Activated T-helper 9 cell treated with anti-CD3 and anti-CD28 coated beads, Interleukin-2, amount 50 U/mL, for 16 hours (primary cell): ENCODE data around the gene MICALL1.

ENCODE experiments used
- DNase-seq: peaks from one replicate; pipeline ENCODE4 v3.0.0-alpha.2; 2020; ENCODE audit warnings: low read depth

The MICALL1 gene

GRCh38 chr22:37906364-37907008 is 389 bp downstream of the MICALL1 start:
- peak; percentile 12 for DNase-seq

- no peak for DNase-seq
These were observed 1.2 kb downstream of the MICALL1 start for GRCh38 chr22:37907036-37907954.

GRCh38 chr22:37909766-37910165 is 3.7 kb downstream of the MICALL1 start:
- DNase-seq: no peak

- DNase-seq: no peak
These were observed 5.0 kb downstream of the MICALL1 start for GRCh38 chr22:37910890-37911672.

- DNase-seq: no peak
These were observed 5.6 kb downstream of the MICALL1 start for GRCh38 chr22:37911697-37912096.

- no peak for DNase-seq
These were observed 6.1 kb downstream of the MICALL1 start for GRCh38 chr22:37912171-37912570.

- DNase-seq: no peak
These were observed 7.2 kb downstream of the MICALL1 start for GRCh38 chr22:37913233-37913721.

- DNase-seq: no peak
These were observed 10.2 kb downstream of the MICALL1 start for GRCh38 chr22:37916311-37916710.

- no peak for DNase-seq
These were observed 11.9 kb downstream of the MICALL1 start for GRCh38 chr22:37917874-37918548.

- DNase-seq: no peak
These were observed 12.6 kb downstream of the MICALL1 start for GRCh38 chr22:37918580-37919270.

- no peak for DNase-seq
These were observed 14.0 kb downstream of the MICALL1 start for GRCh38 chr22:37920126-37920525.

GRCh38 chr22:37922191-37922590 is 16.1 kb downstream of the MICALL1 start:
- DNase-seq: no peak

GRCh38 chr22:37923927-37924326 is 17.8 kb downstream of the MICALL1 start:
- DNase-seq: no peak

- DNase-seq: no peak
These were observed 18.4 kb downstream of the MICALL1 start for GRCh38 chr22:37924386-37925065.

GRCh38 chr22:37925330-37925729 is 19.2 kb downstream of the MICALL1 start:
- DNase-seq: no peak

GRCh38 chr22:37925767-37926166 is 19.7 kb downstream of the MICALL1 start:
- no peak for DNase-seq

GRCh38 chr22:37926358-37926757 is 20.3 kb downstream of the MICALL1 start:
- DNase-seq: no peak

GRCh38 chr22:37926771-37927636 is 20.9 kb downstream of the MICALL1 start:
- DNase-seq: no peak

GRCh38 chr22:37927637-37927936 is 21.5 kb downstream of the MICALL1 start:
- no peak for DNase-seq

GRCh38 chr22:37929390-37929789 is 23.3 kb downstream of the MICALL1 start:
- no peak for DNase-seq
